HG03354 (cell line): ENCODE data around the gene DENND1B.
"Not testable (repeated sequence)": the region's sequence is repeated elsewhere in the genome, so short reads cannot be mapped to it uniquely, and the experiment has no call there.

ENCODE experiments used
- ATAC-seq: cut with Tn5 transposase; IDR thresholded peaks from one replicate; pipeline ENCODE4 v1.9.1; 2021; ENCODE audit warnings: mild to moderate bottlenecking; ENCODE audit not compliant: unreplicated experiment, poor library complexity, severe bottlenecking

Gene DENND1B

GRCh38 chr1:197752652-197753164 lies 22.6 kb downstream of the DENND1B start:
- ATAC-seq, result not testable (repeated sequence)

GRCh38 chr1:197750366-197750765 lies 24.9 kb downstream of the DENND1B start:
- no peak for ATAC-seq

GRCh38 chr1:197745911-197746310 lies 29.4 kb downstream of the DENND1B start:
- ATAC-seq, result no peak

- ATAC-seq, result no peak
These were observed 30.3 kb downstream of the DENND1B start for GRCh38 chr1:197744979-197745378.

- no peak for ATAC-seq
These were observed 31.7 kb downstream of the DENND1B start for GRCh38 chr1:197743578-197743977.

- no peak for ATAC-seq
These were observed 34.3 kb downstream of the DENND1B start for GRCh38 chr1:197740992-197741391.

- no peak for ATAC-seq
These were observed 36.4 kb downstream of the DENND1B start for GRCh38 chr1:197738927-197739326.

- no peak for ATAC-seq
These were observed 37.4 kb downstream of the DENND1B start for GRCh38 chr1:197737916-197738315.

GRCh38 chr1:197736685-197737084 lies 38.6 kb downstream of the DENND1B start:
- ATAC-seq, result no peak

- no peak for ATAC-seq
These were observed 39.8 kb downstream of the DENND1B start for GRCh38 chr1:197735461-197735860.

GRCh38 chr1:197733324-197733723 lies 42.0 kb downstream of the DENND1B start:
- ATAC-seq, result no peak

GRCh38 chr1:197732187-197732586 lies 43.1 kb downstream of the DENND1B start:
- ATAC-seq, result no peak

- no peak for ATAC-seq
These were observed 43.8 kb downstream of the DENND1B start for GRCh38 chr1:197731449-197731848.

- no peak for ATAC-seq
These were observed 49.3 kb downstream of the DENND1B start for GRCh38 chr1:197725976-197726375.

GRCh38 chr1:197725044-197725443 lies 50.2 kb downstream of the DENND1B start:
- no peak for ATAC-seq

- no peak for ATAC-seq
These were observed 59.5 kb downstream of the DENND1B start for GRCh38 chr1:197715806-197716205.

- ATAC-seq, result no peak
These were observed 68.7 kb downstream of the DENND1B start for GRCh38 chr1:197706601-197707000.

GRCh38 chr1:197705941-197706340 lies 69.3 kb downstream of the DENND1B start:
- no peak for ATAC-seq

GRCh38 chr1:197700688-197701087 lies 74.6 kb downstream of the DENND1B start:
- ATAC-seq, result not testable (repeated sequence)

GRCh38 chr1:197696372-197696771 lies 78.9 kb downstream of the DENND1B start:
- no peak for ATAC-seq

- no peak for ATAC-seq
These were observed 79.3 kb downstream of the DENND1B start for GRCh38 chr1:197695961-197696360.

GRCh38 chr1:197692965-197693364 lies 82.3 kb downstream of the DENND1B start:
- no peak for ATAC-seq
